HG03457 (cell line): ENCODE data around the gene TTC9C.
A peak's percentile ranks its signal among the peaks of the same experiment; 100 is the strongest.
"Not testable (repeated sequence)": the region's sequence is repeated elsewhere in the genome, so short reads cannot be mapped to it uniquely, and the experiment has no call there.

Experiments used
- ATAC-seq: cut with Tn5 transposase; IDR thresholded peaks from one replicate; pipeline ENCODE4 v1.9.1; 2021; ENCODE audit warnings: moderate number of reproducible peaks; ENCODE audit not compliant: unreplicated experiment

The TTC9C gene

DNA sequence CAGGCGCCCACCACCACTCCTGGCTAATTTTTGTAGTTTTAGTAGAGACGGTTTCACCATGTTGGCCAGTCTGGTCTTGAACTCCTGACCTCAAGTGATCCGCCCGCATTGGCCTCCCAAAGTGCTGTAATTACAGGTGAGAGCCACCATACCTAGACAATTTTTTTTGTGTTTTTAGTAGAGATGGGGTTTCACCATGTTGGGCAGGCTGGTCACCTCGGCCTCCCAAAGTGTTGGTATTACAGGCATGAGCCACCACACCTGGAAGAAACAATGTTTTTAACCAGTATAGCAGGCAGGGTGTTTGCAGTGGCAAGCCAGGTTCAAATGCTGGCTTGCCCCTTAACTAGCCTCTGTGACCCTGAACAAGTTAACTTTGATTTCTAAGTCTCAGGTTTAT is 21.6 kb downstream of the TTC9C start:
- not testable (repeated sequence) for ATAC-seq

DNA sequence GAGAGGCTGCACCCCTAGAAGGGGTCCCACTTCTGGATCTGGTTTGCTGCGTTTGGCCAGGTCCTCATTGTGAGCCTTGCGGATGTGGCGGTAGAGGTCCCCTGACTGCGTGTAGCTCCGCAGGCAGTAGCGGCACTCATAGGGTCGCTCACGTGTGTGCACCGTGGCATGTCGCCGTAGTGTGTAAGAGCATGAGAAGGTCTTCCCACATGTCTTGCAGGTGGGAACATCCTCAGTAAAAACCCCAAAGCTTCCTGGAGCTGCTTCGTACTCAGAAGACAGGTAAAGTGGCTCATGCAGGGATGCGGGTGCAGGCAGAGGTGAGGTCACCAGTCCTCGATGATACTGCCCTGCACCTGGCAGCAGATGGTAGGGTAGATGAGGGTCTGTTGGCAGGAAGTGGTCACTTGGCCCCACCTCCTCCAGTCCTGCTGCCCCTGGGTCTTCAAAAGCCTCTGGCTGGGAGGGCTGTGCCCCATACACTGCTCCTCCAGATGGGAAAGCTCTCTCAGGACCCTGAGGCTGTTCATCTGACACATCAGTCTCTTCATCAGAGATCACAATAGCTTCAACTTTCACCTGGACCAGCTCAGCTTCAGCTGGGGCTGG is 24.0 kb downstream of the TTC9C start:
- ATAC-seq, result no peak

DNA sequence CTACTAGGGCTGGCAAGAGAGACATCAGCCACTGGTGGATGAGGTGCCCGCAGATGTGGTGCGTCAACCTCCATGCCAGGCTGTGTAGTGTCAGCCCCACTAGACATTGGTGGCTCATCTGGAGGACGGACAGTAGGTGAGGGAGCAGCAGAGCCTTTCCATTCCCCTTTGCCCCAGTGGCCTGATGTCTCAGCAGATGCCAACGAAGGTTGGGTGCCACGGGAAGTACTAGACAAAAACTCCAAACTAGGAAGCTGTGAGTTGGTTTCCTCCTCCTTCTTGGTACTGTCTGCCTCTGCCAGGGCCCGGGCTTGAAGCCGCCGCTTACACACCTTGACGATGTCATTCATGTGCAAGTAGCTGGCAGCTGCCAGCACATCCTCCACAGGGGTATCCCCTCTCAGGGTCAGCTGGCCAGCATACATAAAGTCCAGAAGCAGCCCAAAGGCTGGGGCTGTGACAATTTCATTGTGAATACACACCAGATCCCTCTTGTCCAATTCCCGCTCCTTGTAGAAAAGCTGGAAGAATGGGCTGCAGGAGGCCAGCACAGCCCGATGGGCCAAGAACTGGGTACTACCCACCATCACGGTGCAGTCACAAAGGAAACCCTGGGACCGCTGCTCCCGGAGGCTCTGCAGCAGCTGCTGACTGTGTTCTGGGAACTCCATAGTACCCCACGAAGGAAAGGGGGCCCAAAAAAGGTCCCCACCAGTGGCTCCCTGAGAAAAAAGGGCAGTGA is 24.9 kb downstream of the TTC9C start:
- ATAC-seq, result no peak

DNA sequence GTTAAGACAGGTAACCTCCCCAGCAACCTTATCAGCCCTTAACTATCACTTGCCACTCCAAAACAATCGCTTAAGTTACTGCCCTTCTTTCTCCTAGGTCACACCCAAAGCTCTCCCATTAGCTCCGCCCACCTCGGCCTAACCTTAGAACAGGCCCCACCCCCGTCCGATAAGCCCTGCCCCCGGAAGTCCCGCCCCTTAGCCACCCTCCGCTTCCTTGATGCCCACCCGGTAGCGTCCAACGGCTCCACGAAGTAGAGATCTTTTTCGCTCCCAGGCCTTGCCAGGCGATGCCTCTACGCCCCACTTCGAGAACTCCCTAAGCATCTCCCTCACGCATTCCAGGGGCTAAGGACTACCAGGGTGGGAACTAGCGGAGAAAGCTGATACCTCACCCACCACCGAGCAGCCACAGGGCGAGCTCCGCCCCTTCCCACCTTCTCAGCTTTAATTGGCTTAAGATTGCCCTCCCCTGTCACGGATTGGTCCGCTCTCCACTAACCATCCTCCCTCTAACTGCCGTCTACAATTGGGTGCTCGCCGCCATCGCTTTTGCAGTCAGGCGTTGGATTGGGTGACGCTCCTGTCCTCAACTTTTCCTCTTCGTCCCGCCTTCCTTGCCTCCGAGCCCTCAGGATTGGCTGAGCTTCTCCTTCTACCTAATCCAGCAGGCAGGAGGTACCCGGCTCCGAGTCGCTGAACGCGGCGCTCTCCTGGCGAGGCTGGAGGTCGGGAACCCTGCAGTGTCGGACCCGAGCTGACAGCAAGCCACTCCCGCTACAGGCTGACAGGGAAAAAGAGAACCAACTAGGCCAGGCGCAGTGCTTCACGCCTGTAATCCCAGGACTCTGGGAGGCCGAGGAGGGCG is 25.7 kb downstream of the TTC9C start, which contains the start of gene ZBTB3:
TSS of gene ZBTB3 (minus strand) at position 425 of the 868 bp plus-strand sequence. CDS start 496 bp downstream, outside the sequence.
- ATAC-seq, result peak; percentile 77

DNA sequence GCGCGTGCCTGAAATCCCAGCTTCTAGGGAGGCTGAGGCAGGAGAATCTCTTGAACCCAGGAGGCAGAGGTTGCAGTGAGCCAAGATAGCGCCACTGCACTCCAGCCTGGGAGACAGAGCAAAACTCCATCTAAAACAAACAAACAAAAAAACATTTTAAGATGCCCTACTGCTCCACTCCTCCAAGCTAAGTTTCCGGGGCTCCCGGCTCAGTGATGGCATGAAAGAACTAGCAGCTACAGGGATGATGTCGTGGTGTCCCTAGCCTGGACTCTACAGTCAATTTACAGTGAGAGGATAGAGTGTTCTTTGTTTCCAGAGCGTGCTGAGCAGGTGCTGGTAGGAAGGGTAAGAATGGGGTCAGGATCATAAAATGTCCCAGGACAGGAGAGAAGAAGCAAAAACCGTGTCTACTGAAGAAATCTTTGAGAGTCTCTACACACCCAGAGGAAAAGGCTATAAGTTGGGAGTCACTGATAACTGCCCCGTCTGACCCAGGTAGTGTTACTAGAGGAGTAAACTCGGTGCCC is 26.9 kb downstream of the TTC9C start:
- no peak for ATAC-seq

DNA sequence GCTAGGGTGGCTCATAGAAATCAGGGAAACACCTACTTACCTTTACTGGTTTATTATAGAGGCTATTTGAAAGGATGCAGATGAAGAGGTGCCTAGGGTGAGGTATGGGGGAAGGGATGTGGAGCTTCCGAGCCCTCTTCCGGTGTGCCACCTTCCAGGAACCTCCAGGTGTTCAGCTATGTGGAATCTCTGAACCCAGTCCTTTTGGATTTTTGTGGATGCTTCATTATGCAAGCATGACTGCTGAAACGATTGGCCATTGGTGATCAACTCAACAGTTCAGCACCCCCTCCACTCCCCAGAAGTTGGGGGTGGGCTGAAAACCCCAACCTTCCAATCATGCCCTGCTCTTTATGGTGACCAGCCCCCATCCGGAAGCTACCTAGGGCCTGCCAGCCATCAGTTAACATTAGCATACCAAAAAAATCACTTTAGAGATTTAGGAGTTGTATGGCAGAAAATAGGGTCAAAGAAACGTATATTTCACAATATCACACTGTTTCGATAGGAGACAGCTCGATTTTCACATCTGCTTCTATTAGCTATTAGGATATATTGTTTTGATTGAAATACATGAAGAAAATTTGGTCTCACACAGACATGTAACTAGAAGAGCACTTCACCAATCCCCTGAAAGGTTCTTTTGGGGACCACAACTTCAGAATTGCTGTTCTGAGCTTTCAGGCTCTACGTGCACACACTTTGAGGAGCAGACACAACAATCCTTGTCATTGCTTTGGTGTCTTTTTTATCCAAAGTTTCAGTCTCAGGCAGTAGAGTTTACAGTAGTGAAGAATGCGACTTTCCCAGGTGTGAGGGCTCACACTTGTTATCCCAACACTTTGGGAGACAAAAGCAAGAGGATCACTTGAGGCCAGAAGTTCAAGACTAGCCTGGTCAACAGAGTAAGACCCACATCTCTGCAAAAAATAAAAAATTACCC is 29.8 kb downstream of the TTC9C start:
- ATAC-seq, result no peak

DNA sequence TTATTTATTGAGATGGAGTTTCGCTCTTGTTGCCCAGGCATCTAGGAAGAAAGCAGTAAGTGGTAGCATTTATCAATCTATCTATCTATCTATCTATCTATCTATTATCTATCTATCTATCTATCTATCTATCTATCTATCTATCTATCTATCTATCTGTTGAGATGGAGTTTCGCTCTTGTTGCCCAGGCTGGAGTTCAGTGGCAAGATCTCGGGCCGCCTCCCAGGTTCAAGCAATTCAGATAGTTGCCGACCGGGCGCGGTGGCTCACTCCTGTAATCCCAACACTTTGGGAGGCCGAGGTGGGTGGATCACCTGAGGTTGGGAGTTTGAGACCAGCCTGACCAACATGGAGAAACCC is 32.6 kb downstream of the TTC9C start:
- ATAC-seq, result not testable (repeated sequence)

DNA sequence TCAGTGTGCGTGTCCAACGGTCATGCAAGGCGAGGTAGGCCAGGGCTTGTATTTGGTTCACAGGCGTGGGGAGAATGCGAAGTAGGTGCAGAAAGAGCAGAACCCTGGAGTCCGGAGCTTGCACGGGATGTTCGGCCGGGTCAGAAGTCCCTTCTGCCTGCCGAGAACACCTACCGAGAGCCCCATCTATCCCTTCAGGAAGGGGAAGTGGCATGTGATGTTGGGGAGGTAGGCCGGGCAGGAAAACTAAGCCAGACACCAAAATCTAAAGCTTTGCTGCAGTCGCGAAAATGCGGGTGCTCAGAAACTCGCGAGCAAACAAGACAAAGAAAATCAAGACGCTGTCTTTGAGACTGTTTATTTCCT is 42.5 kb downstream of the TTC9C start:
- ATAC-seq, result no peak

DNA sequence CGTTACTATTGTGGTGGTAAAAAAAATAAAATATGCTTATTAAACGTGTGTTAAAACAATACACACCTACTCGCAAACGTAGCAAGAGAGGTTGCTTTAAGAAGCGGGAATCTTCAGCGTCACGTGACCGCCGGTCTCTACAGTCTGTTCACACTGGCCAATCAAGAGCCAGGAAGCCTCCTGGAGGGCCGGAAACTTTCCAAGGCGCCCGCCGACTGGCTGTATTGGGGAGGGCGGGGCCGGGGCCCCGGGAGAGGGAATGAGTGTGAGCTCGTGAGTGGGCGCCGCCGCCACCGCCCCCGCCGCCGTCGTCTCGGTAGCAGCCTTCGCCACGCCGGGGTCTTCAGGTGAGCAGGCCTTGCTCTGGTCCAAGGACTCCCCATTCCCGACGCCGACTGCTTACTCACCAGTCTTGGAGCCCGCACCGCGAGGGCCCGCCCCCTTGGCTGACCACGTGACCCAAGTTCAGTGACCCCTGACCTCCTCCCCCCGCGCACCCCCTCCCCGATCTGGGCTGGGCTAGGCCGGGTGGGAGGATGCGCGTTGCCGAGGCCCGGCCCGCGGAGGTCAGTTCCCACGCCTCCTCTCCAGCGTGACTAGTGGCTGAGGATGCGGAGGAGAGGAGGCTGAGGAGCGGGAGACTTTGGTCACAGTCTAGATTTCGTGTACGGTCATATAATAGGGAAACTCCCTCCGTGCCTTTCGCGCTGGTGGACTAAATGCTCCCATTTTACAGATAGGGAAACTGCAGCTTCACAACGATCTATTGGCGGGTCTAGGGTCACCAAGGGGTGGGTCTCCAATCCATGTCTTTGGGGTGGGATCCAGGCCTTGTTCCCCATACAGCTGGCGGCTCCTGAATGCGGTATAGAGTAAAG is 43.1 kb downstream of the TTC9C start, which contains the start of gene TAF6L:
TSS of gene TAF6L (plus strand) at position 253 of the 878 bp plus-strand sequence. CDS start 4,388 bp downstream, outside the sequence.
- peak; percentile 53 for ATAC-seq

DNA sequence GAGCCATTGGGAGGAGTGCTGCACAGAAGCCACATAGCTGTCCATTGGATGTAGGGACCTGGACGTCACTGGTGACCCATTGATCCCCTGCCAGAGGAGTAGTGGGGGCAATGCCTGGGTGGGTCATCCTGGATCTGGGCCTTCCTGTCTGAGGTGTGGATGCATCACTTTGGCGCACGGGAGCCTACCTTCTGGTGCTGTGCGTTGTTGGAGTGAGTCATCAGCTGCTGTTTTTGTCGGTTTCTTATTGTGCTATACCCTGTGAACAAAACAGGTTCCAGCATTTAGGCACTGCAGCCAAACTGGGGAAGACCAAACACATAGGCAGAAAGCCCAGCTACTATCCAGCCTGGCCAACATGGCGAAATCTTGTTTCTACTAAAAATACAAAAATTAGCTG is 46.1 kb downstream of the TTC9C start:
- no peak for ATAC-seq

DNA sequence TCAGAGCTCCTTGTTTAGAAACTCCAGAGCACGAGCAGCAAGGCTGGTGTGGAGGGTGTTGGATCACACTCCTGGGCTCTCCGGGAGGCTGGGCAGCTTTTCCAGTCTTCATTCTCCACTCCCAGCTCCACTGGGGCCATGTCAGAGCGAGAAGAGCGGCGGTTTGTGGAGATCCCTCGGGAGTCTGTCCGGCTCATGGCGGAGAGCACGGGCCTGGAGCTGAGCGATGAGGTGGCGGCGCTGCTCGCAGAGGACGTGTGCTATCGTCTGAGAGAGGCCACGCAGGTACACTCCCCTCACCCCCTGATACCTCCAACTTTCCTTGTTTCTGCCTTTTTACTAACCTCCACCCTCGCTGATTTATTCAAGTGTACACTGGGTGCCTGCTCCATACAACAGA is 47.4 kb downstream of the TTC9C start:
- no peak for ATAC-seq

DNA sequence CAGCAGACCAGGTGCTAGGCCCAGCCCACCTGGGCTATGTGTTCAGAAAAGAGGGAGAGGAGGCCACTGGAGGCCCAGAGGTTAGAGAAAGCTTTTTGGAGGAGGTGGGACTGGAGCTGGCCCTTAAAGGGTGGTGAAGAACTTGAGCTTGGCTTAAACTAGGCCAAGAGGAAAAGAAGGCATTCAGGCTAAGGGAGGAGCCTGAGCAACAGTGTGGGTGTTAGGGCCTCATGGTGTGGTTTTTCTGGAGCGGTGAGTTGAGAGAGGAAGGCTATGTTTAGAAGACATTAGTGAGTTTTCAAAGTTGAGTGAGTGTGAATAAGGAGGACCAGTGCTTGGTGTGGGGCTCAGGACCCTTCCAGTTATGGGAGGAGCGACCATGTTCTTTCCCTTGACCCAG is 49.1 kb downstream of the TTC9C start:
- no peak for ATAC-seq

DNA sequence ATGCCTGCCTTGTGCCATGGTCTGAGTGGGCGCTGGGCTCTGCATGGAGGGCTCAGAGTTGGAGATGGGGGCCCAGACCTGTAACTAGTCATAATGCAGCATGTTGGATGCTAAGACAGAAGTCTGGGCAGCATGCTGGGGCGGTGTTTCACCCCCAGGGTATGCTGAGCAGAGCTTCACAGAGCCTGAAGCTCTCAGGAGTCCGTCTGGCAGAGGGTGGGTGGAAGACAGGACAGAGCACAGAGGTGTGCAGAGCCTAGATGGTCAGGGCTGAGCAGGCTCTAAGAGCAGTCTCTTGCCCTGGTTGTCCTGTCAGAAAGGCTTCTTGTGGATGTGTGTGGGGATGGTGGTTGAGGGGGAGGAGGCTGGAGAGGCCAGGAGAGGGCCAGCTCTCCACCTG is 50.2 kb downstream of the TTC9C start:
- no peak for ATAC-seq

DNA sequence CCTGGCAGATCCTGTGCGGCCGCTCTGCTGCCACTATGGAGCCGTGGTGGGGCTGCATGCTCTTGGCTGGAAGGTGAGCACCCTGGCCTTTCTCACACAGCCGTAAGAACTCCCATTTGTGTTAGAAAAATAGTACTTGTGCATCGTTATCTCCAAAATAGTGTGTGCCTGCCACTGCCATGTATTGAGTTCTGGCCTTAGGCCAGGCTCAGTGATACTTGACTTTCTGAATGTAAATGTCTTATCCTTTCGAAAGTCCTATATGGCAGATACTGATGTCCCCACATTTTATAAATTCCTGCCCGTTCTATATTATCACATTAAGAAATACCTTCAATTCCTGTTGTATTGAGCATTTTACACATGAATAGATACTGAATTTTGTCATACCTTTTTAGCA is 54.5 kb downstream of the TTC9C start:
- no peak for ATAC-seq

DNA sequence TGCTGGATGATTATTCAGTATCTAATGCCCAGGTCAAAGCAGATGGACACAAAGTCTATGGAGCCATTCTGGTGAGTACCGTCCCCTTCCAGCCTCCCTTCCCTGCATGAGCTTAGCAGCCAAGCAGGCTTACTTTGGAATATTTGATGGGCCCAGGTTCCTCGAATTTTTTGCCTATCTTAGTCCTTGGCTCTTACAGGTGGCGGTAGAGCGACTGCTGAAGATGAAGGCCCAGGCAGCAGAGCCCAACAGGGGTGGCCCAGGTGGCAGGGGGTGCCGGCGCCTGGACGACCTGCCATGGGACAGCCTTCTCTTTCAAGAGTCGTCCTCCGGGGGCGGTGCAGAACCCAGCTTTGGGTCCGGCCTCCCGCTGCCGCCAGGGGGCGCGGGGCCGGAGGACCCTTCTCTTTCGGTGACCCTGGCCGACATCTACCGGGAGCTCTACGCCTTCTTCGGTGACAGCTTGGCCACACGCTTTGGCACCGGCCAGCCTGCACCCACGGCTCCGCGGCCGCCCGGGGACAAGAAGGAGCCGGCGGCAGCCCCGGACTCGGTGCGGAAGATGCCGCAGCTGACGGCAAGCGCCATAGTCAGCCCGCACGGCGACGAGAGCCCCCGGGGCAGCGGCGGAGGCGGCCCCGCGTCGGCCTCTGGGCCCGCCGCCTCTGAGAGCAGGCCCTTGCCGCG is 58.2 kb downstream of the TTC9C start:
- peak; percentile 45 for ATAC-seq

DNA sequence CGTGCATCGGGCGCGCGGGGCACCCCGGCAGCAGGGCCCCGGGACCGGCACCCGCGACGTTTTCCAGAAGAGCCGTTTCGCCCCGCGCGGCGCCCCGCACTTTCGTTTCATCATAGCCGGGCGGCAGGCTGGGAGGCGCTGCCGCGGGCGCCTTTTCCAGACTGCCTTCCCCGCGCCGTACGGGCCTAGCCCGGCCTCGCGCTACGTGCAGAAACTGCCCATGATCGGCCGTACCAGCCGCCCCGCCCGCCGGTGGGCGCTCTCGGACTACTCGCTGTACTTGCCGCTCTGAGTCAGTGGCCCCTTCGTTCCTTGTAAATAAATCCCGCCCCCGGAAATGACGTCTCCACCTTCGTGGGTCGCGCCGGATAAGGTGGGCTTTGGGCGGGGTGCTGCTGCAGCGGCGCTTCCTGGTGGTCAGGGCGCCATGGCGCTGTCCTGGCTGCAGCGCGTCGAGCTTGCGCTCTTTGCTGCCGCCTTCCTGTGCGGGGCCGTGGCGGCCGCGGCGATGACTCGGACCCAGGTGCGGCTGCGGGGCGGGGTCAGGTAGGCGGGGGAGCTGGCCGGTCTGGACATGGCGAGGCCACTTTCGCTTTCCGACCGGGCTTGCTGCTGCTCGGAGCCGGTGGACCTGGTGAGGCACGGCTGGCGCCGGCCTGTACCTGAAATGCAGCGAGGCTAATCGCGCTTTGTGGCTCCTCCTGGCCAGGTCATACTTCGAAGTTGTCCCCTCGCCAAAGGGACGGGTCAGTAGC is 58.9 kb downstream of the TTC9C start, which contains the start of gene TMEM179B:
TSS of gene TMEM179B (plus strand) at position 398 of the 755 bp plus-strand sequence. CDS start at position 428, 30 bp downstream.
- peak; percentile 46 for ATAC-seq
